ENCODE results near the gene RASSF7. TPM values are rescaled to one million over a fixed set of nuclear protein-coding genes. Genes with fewer than 3 reads are reported as not detected.

The RASSF7 gene
- polyA plus RNA-seq, 1 donor from 2014 or later: 42.0 TPM

GRCh38 chr11:587978-588380 lies 27.2 kb downstream of the RASSF7 start:
- Mint-ChIP-seq H3K9me3 (no peaks in the 10 kb centered on the region), H3K27ac (peak overlapping the region in 2 of 3 donors; percentile 63 to 78), H3K36me3 (no peaks in the 10 kb centered on the region), H3K4me3 (peak overlapping the region in 1 of 4 donors; percentile 53), H3K4me1 (no peaks in the 10 kb centered on the region), H3K27me3 (no peaks in the 10 kb centered on the region)

- no peaks in the 10 kb centered on the region for H3K4me1 Mint-ChIP-seq
- H3K36me3 Mint-ChIP-seq: peaks cover 3% of the 10 kb centered on the region
- no peaks in the 10 kb centered on the region for H3K27me3 Mint-ChIP-seq
- H3K4me3 Mint-ChIP-seq: no peak overlapping the region
- H3K27ac Mint-ChIP-seq: no peak overlapping the region
- H3K9me3 Mint-ChIP-seq: no peaks in the 10 kb centered on the region
Measured at GRCh38 chr11:589798-590197, 29.0 kb downstream of the RASSF7 start.

GRCh38 chr11:590997-591396 lies 30.2 kb downstream of the RASSF7 start:
- peaks cover 4% of the 10 kb centered on the region for H3K36me3 Mint-ChIP-seq

GRCh38 chr11:592501-592900 lies 31.7 kb downstream of the RASSF7 start:
- H3K27me3 Mint-ChIP-seq: no peaks in the 10 kb centered on the region
- H3K4me1 Mint-ChIP-seq: no peaks in the 10 kb centered on the region
- H3K9me3 Mint-ChIP-seq: no peaks in the 10 kb centered on the region
- H3K36me3 Mint-ChIP-seq: peaks cover 4% of the 10 kb centered on the region
- peak overlapping the region in 1 of 3 donors; percentile 14 for H3K27ac Mint-ChIP-seq
- peak overlapping the region in 1 of 4 donors; percentile 63 for H3K4me3 Mint-ChIP-seq

More at GRCh38 chr11:590997-591396, 30.2 kb downstream of the RASSF7 start:
- H3K4me1 Mint-ChIP-seq: no peaks in the 10 kb centered on the region
- H3K4me3 Mint-ChIP-seq: no peak overlapping the region
- H3K9me3 Mint-ChIP-seq: no peaks in the 10 kb centered on the region
- peak overlapping the region in 1 of 3 donors; percentile 32 for H3K27ac Mint-ChIP-seq
- no peaks in the 10 kb centered on the region for H3K27me3 Mint-ChIP-seq

- Mint-ChIP-seq H3K27me3 (no peaks in the 10 kb centered on the region), H3K36me3 (peaks cover 4% of the 10 kb centered on the region), H3K27ac (no peak overlapping the region), H3K4me1 (no peaks in the 10 kb centered on the region), H3K4me3 (no peak overlapping the region), H3K9me3 (no peaks in the 10 kb centered on the region)
Measured at GRCh38 chr11:592918-593317, 32.1 kb downstream of the RASSF7 start.

GRCh38 chr11:593347-593746 lies 32.6 kb downstream of the RASSF7 start:
- Mint-ChIP-seq H3K36me3 (peaks cover 4% of the 10 kb centered on the region), H3K4me3 (no peak overlapping the region), H3K4me1 (no peaks in the 10 kb centered on the region), H3K27me3 (no peaks in the 10 kb centered on the region), H3K27ac (peak overlapping the region in 1 of 3 donors; percentile 43), H3K9me3 (no peaks in the 10 kb centered on the region)

GRCh38 chr11:595400-595799 lies 34.6 kb downstream of the RASSF7 start:
- H3K27ac Mint-ChIP-seq: no peak overlapping the region
- no peak overlapping the region for H3K4me3 Mint-ChIP-seq
- no peaks in the 10 kb centered on the region for H3K4me1 Mint-ChIP-seq
- H3K27me3 Mint-ChIP-seq: no peaks in the 10 kb centered on the region
- H3K9me3 Mint-ChIP-seq: no peaks in the 10 kb centered on the region
- H3K36me3 Mint-ChIP-seq: peaks cover 4% of the 10 kb centered on the region

GRCh38 chr11:596374-596773 lies 35.6 kb downstream of the RASSF7 start:
- Mint-ChIP-seq H3K9me3 (no peaks in the 10 kb centered on the region), H3K4me3 (no peak overlapping the region), H3K27me3 (no peaks in the 10 kb centered on the region), H3K36me3 (peaks cover 4% of the 10 kb centered on the region), H3K27ac (peak overlapping the region in 1 of 3 donors; percentile 43), H3K4me1 (no peaks in the 10 kb centered on the region)

- H3K9me3 Mint-ChIP-seq: no peaks in the 10 kb centered on the region
- peaks cover 6% of the 10 kb centered on the region for H3K36me3 Mint-ChIP-seq
- no peaks in the 10 kb centered on the region for H3K27me3 Mint-ChIP-seq
- H3K27ac Mint-ChIP-seq: no peak overlapping the region
- H3K4me1 Mint-ChIP-seq: no peaks in the 10 kb centered on the region
- H3K4me3 Mint-ChIP-seq: no peak overlapping the region
Measured at GRCh38 chr11:597166-597725, 36.5 kb downstream of the RASSF7 start.

- no peaks in the 10 kb centered on the region for H3K27me3 Mint-ChIP-seq
- H3K27ac Mint-ChIP-seq: no peak overlapping the region
- peaks cover 6% of the 10 kb centered on the region for H3K36me3 Mint-ChIP-seq
- H3K4me3 Mint-ChIP-seq: peak overlapping the region in 1 of 4 donors; percentile 3
- H3K9me3 Mint-ChIP-seq: no peaks in the 10 kb centered on the region
- no peaks in the 10 kb centered on the region for H3K4me1 Mint-ChIP-seq
Measured at GRCh38 chr11:598005-598680, 37.4 kb downstream of the RASSF7 start.

- no peak overlapping the region for H3K4me3 Mint-ChIP-seq
- peaks cover 3% of the 10 kb centered on the region for H3K36me3 Mint-ChIP-seq
- peak overlapping the region in 1 of 3 donors; percentile 47 for H3K27ac Mint-ChIP-seq
- H3K9me3 Mint-ChIP-seq: no peaks in the 10 kb centered on the region
- no peaks in the 10 kb centered on the region for H3K4me1 Mint-ChIP-seq
- H3K27me3 Mint-ChIP-seq: no peaks in the 10 kb centered on the region
Measured at GRCh38 chr11:601573-602245, 40.9 kb downstream of the RASSF7 start.

GRCh38 chr11:603154-603553 lies 42.4 kb downstream of the RASSF7 start:
- H3K4me3 Mint-ChIP-seq: no peak overlapping the region
- H3K9me3 Mint-ChIP-seq: no peaks in the 10 kb centered on the region
- peaks cover 3% of the 10 kb centered on the region for H3K36me3 Mint-ChIP-seq
- H3K27ac Mint-ChIP-seq: no peak overlapping the region
- no peaks in the 10 kb centered on the region for H3K4me1 Mint-ChIP-seq
- H3K27me3 Mint-ChIP-seq: no peaks in the 10 kb centered on the region

- Mint-ChIP-seq H3K9me3 (no peaks in the 10 kb centered on the region), H3K27me3 (no peaks in the 10 kb centered on the region), H3K36me3 (peaks cover 3% of the 10 kb centered on the region), H3K4me3 (no peak overlapping the region), H3K27ac (peak overlapping the region in 2 of 3 donors; percentile 62 to 88), H3K4me1 (peaks cover 0 to 2% (median 0%) of the 10 kb centered on the region in 3 donors)
Measured at GRCh38 chr11:605286-606129, 44.7 kb downstream of the RASSF7 start.

GRCh38 chr11:606245-606644 lies 45.5 kb downstream of the RASSF7 start:
- peaks cover 0 to 2% (median 0%) of the 10 kb centered on the region in 3 donors for H3K4me1 Mint-ChIP-seq
- H3K27ac Mint-ChIP-seq: no peak overlapping the region

More at GRCh38 chr11:606245-606644, 45.5 kb downstream of the RASSF7 start:
- no peaks in the 10 kb centered on the region for H3K27me3 Mint-ChIP-seq
- no peaks in the 10 kb centered on the region for H3K9me3 Mint-ChIP-seq
- no peak overlapping the region for H3K4me3 Mint-ChIP-seq
- peaks cover 5% of the 10 kb centered on the region for H3K36me3 Mint-ChIP-seq
